PC-3 (cell line): ENCODE measurements around the gene TMEM132D. TPM values are rescaled to one million over a fixed set of nuclear protein-coding genes. Genes with fewer than 3 reads are reported as not detected.

Experiments
- ATAC-seq: fragments of 200-7000 bp; cut with Tn5 transposase; 2 replicates; pipeline ENCODE4 v1.9.1; 2020; ENCODE audit warnings: mild to moderate bottlenecking, moderate library complexity
- BruUV-seq: library from RNA; stranded (reverse); fragments of 400-500 nt; replicated peaks from 2 replicates; lab custom pipeline; 2021; lab: Mats Ljungman, UMichigan
- CTCF ChIA-PET: fragments of 300-600 bp; sonication (Branson Sonifier 250); formaldehyde crosslinking; loops from one replicate; lab custom pipeline; 2022; ENCODE audit warnings: antibody characterized with exemption; lab: Charles Lee
- POLR2A ChIA-PET: fragments of 300-600 bp; sonication (Branson Sonifier 250); formaldehyde crosslinking; loops from one replicate; lab custom pipeline; 2022; ENCODE audit warnings: antibody characterized with exemption; ENCODE audit not compliant: unreplicated experiment; lab: Charles Lee
- DNase-seq: peaks from one replicate; pipeline ENCODE4 v3.0.0-alpha.2; 2015
- H2AFZ ChIP-seq: fragments of 300-600 bp; sonication (generic); 2 replicates; pipeline ENCODE4 v1.6.0; 2016; ENCODE audit warnings: antibody characterized with exemption, low read length
- H3F3A ChIP-seq: fragments of 300-600 bp; sonication (generic); one replicate; pipeline ENCODE4 v1.6.0; 2017; ENCODE audit warnings: antibody characterized with exemption, low read length, control low read depth, mild to moderate bottlenecking; ENCODE audit not compliant: unreplicated experiment
- H3K27ac ChIP-seq: fragments of 300-600 bp; sonication (generic); 2 replicates; pipeline ENCODE4 v1.5.1; 2016; ENCODE audit warnings: mild to moderate bottlenecking, low read length
- H3K27me3 ChIP-seq: fragments of 300-600 bp; sonication (generic); 2 replicates; pipeline ENCODE4 v1.6.1; 2016; ENCODE audit warnings: low read length, mixed read lengths
- H3K36me3 ChIP-seq: fragments of 300-600 bp; sonication (generic); 2 replicates; pipeline ENCODE4 v1.6.1; 2016; ENCODE audit warnings: low read depth, mixed run types, low read length, mixed read lengths
- H3K4me1 ChIP-seq: fragments of 300-600 bp; sonication (generic); 2 replicates; pipeline ENCODE4 v1.5.1; 2016; ENCODE audit warnings: low read length; ENCODE audit not compliant: insufficient read depth
- H3K4me2 ChIP-seq: fragments of 300-600 bp; sonication (generic); 2 replicates; pipeline ENCODE4 v1.6.0; 2016; ENCODE audit warnings: low read length
- H3K4me3 ChIP-seq: fragments of 300-600 bp; sonication (generic); 2 replicates; pipeline ENCODE4 v1.5.1; 2016; ENCODE audit warnings: mild to moderate bottlenecking, low read length, mixed read lengths
- H3K79me2 ChIP-seq: fragments of 300-600 bp; sonication (generic); 2 replicates; pipeline ENCODE4 v1.6.1; 2017; ENCODE audit warnings: low read length, mixed read lengths
- H3K9ac ChIP-seq: fragments of 300-600 bp; sonication (generic); 2 replicates; pipeline ENCODE4 v1.6.0; 2016; ENCODE audit warnings: mild to moderate bottlenecking, low read length
- H3K9me2 ChIP-seq: fragments of 300-600 bp; sonication (generic); replicated peaks from 2 replicates; pipeline ENCODE4 v1.6.1; 2016; ENCODE audit warnings: mixed run types, low read length, mixed read lengths
- H3K9me3 ChIP-seq: fragments of 300-600 bp; sonication (generic); 2 replicates; pipeline ENCODE4 v1.6.1; 2016; ENCODE audit warnings: low read length, mixed read lengths
- H4K20me1 ChIP-seq: fragments of 300-600 bp; sonication (generic); 2 replicates; pipeline ENCODE4 v1.6.1; 2016; ENCODE audit warnings: low read length, mixed read lengths
- CTCF ChIP-seq: fragments of 300-600 bp; sonication (generic); conservative IDR thresholded peaks from 2 replicates; pipeline ENCODE4 v1.5.1; 2017; ENCODE audit warnings: antibody characterized with exemption, low read depth, mild to moderate bottlenecking, low read length
- EZH2 ChIP-seq: fragments of 300-600 bp; sonication (generic); IDR thresholded peaks from one replicate; pipeline ENCODE4 v1.6.1; 2017; ENCODE audit warnings: antibody characterized with exemption, mild to moderate bottlenecking, low read length; ENCODE audit not compliant: unreplicated experiment
- EZH2phosphoT487 ChIP-seq: fragments of 300-600 bp; sonication (generic); IDR thresholded peaks from 2 replicates; pipeline ENCODE4 v1.6.1; 2018; ENCODE audit warnings: mild to moderate bottlenecking, antibody characterized with exemption, low read length, borderline replicate concordance
- intact Hi-C: fragments of 100-400 bp; cut with micrococcal nuclease; formaldehyde crosslinking; loops from 2 replicates; pipeline ENCODE4 v1.9.0; 2023
- total RNA-seq: library from RNA; depleted of rRNA; stranded (reverse); fragments of >200 nt; gene quantifications from 2 replicates; pipeline ENCODE4 v1.2.3, GENCODE V29; 2014

TMEM132D gene
- total RNA-seq, 1 experiment from 2014 or later = not detected

GRCh38 chr12:129312048-129312447, 591.8 kb downstream of the TMEM132D start:
- Histone ChIP-seq H4K20me1 (no peaks in the 10 kb centered on the region), H3K9ac (no peak overlapping the region), H3K9me2 (no peaks in the 10 kb centered on the region), H3K4me3 (no peak overlapping the region), H3K4me2 (no peak overlapping the region), H3K27ac (no peak overlapping the region), H3K9me3 (0 out of 2 replicates have a peak, but pooled peaks cover 5% of the 10 kb centered on the region), H2AFZ (no peak overlapping the region), H3K27me3 (no peaks in the 10 kb centered on the region), H3K79me2 (no peaks in the 10 kb centered on the region), H3K36me3 (no peaks in the 10 kb centered on the region), H3F3A (no peaks in the 10 kb centered on the region), H3K4me1 (no peaks in the 10 kb centered on the region)
- no peak for TF ChIP-seq EZH2
- no peak for TF ChIP-seq EZH2phosphoT487
- no peak for TF ChIP-seq CTCF
- POLR2A ChIA-PET = no interaction called here
- intact Hi-C loops = no loop called here
- no peak for ATAC-seq
- CTCF ChIA-PET = no interaction called here
- BruUV-seq = no TSS peak
- no peak for DNase-seq

- POLR2A ChIA-PET = no interaction called here
- no peak for DNase-seq
- no peak for ATAC-seq
Observed at GRCh38 chr12:129310346-129310745, 593.5 kb downstream of the TMEM132D start.

More at GRCh38 chr12:129310346-129310745, 593.5 kb downstream of the TMEM132D start:
- no peaks in the 10 kb centered on the region for H3K9me2 ChIP-seq
- no peak overlapping the region for H3K9ac ChIP-seq
- TF ChIP-seq EZH2 (no peak), CTCF (no peak), EZH2phosphoT487 (no peak)
- CTCF ChIA-PET = no interaction called here
- H3K27me3 ChIP-seq = no peaks in the 10 kb centered on the region
- H3K36me3 ChIP-seq = no peaks in the 10 kb centered on the region
- H3K4me1 ChIP-seq = no peaks in the 10 kb centered on the region
- H3F3A ChIP-seq = no peaks in the 10 kb centered on the region
- no peaks in the 10 kb centered on the region for H3K79me2 ChIP-seq
- 0 out of 2 replicates have a peak, but pooled peaks cover 5% of the 10 kb centered on the region for H3K9me3 ChIP-seq
- no peak overlapping the region for H2AFZ ChIP-seq
- BruUV-seq = no TSS peak
- no peak overlapping the region for H3K4me2 ChIP-seq
- H3K27ac ChIP-seq = no peak overlapping the region
- no peaks in the 10 kb centered on the region for H4K20me1 ChIP-seq
- no peak overlapping the region for H3K4me3 ChIP-seq
- intact Hi-C loops = no loop called here
